Pancreas (tissue), 10 donors: ENCODE results near the gene ARSK. TPM values are rescaled to one million over a fixed set of nuclear protein-coding genes. Genes with fewer than 3 reads are reported as not detected.
"Not testable (repeated sequence)": the region's sequence is repeated elsewhere in the genome, so short reads cannot be mapped to it uniquely, and the experiment has no call there.

Experiments
- ATAC-seq, 4 donors: fragments of 200-7000 bp; cut with Tn5 transposase; one replicate each; pipeline versions ENCODE4 v1.8.0 to v1.9.1; 2020; ENCODE audit warnings: mild to moderate bottlenecking in 4 of 4, moderate library complexity in 4 of 4
- DNase-seq, 6 donors: peaks; one replicate each; pipeline ENCODE4 v3.0.0-alpha.2; 2020
- FAIRE-seq: peaks from 2 replicates; lab custom pipeline; 2012; peaks lifted over from hg19 to GRCh38; lab: Jason Lieb, UNC
- H3K27ac ChIP-seq, 4 donors: fragments of 200-600 bp; sonication (generic); 1 replicate in 3 of 4; 2 replicates in 1 of 4; pipeline versions ENCODE4 v1.5.0 to v1.8.0; 2020
- H3K27me3 ChIP-seq, 4 donors: fragments of 200-600 bp; one replicate each; pipeline ENCODE4 v1.8.0; 2021
- H3K36me3 ChIP-seq, 3 donors: fragments of 200-600 bp; sonication (generic) in 1 of 3; one replicate each; pipeline versions ENCODE4 v1.5.0 to v1.8.0; 2020 to 2021
- H3K4me1 ChIP-seq, 3 donors: fragments of 200-600 bp; one replicate each; pipeline ENCODE4 v1.8.0; 2021
- H3K4me3 ChIP-seq, 4 donors: fragments of 200-600 bp; sonication (generic) in 2 of 4; one replicate each; pipeline versions ENCODE4 v1.5.0 to v1.8.0; 2020 to 2021
- H3K9me3 ChIP-seq, 4 donors: fragments of 200-600 bp; one replicate each; pipeline ENCODE4 v1.8.0; 2021
- WGBS, 2 donors: extraction: QIAGEN DNeasy Blood & Tissue Kit; methylation state at CpG; one replicate each; pipeline ENCODE4 v1.1.7; 2013; 5-methylcytosine and 5-hydroxymethylcytosine counted together
- intact Hi-C, 3 donors: fragments of 100-400 bp; cut with DNase I; formaldehyde crosslinking; loops; one replicate each; pipeline versions ENCODE4 v1.11.1 to v1.14.2; 2022
- polyA plus RNA-seq, 2 donors: library from polyadenylated mRNA; stranded (reverse); fragments of 200-250 nt; gene quantifications; one replicate each; pipeline ENCODE4 v1.2.3, GENCODE V29; 2013
- total RNA-seq, 6 donors: library from RNA; stranded (reverse); fragmentation: NEBNext Ultra II Directional in 4 of 6; extraction: Animal tissue kit (Norgen Biotek cat#: 25700) in 4 of 6; gene quantifications; one replicate each; pipeline versions ENCODE4 v1.2.1 to v1.2.4, GENCODE V29; 2021 to 2023
- TF ChIP-seq, protein P1 (sequence below), 4 donors: fragments of 200-600 bp; sonication (generic) in 3 of 4; IDR thresholded peaks; one replicate each; pipeline versions ENCODE4 v1.5.0 to v1.8.0; 2021; ENCODE audit warnings: antibody characterized with exemption in 4 of 4
- donor health status: healthy with polysubstance abuse.
- donor health status: DM: no; HTN: no; CAD: no; lungs with moderate emphysema.
- donor health status: DM: no; HTN: no; CAD: no.
- donor health status: control.
- donor health status: control.
- donor health status: Bipolar disorder and iron deficiency.
- donor health status: DM: yes; HTN: yes; CAD: no.
- donor health status: DM: no; HTN: no; CAD: no.
- donor health status: DM: no; HTN: no; CAD: no.
- donor health status: DM: yes; HTN: yes; CAD: no.

The ARSK gene
- total and polyA plus RNA-seq, 8 donors: 1.3 to 3.9 (median 3.2) TPM

GRCh38 chr5:95630394-95630917 lies 75.6 kb downstream of the ARSK start:
- H3K27ac ChIP-seq: no peak overlapping the region
- intact Hi-C loops: no loop called here
- H3K4me1 ChIP-seq: peaks cover 0 to 16% (median 0%) of the 10 kb centered on the region in 3 donors
- WGBS, 2 donors: 92 to 98% methylated on average over 5 of the region's 5 CpGs
- DNase-seq (no peak), FAIRE-seq (no peak), ATAC-seq (no peak)
- H3K27me3 ChIP-seq: no peaks in the 10 kb centered on the region
- H3K4me3 ChIP-seq: no peak overlapping the region
- H3K36me3 ChIP-seq: no peaks in the 10 kb centered on the region
- H3K9me3 ChIP-seq: no peaks in the 10 kb centered on the region
- TF ChIP-seq, protein P1, sequence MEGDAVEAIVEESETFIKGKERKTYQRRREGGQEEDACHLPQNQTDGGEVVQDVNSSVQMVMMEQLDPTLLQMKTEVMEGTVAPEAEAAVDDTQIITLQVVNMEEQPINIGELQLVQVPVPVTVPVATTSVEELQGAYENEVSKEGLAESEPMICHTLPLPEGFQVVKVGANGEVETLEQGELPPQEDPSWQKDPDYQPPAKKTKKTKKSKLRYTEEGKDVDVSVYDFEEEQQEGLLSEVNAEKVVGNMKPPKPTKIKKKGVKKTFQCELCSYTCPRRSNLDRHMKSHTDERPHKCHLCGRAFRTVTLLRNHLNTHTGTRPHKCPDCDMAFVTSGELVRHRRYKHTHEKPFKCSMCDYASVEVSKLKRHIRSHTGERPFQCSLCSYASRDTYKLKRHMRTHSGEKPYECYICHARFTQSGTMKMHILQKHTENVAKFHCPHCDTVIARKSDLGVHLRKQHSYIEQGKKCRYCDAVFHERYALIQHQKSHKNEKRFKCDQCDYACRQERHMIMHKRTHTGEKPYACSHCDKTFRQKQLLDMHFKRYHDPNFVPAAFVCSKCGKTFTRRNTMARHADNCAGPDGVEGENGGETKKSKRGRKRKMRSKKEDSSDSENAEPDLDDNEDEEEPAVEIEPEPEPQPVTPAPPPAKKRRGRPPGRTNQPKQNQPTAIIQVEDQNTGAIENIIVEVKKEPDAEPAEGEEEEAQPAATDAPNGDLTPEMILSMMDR (IDR thresholded peaks at IDR 0.05): no peak

- no peaks in the 10 kb centered on the region for H3K36me3 ChIP-seq
- FAIRE-seq (no peak), DNase-seq (no peak), ATAC-seq (peak; percentile 21 to 56 (median 47))
- peaks cover 0 to 16% (median 0%) of the 10 kb centered on the region in 3 donors for H3K4me1 ChIP-seq
- H3K9me3 ChIP-seq: no peaks in the 10 kb centered on the region
- H3K4me3 ChIP-seq: no peak overlapping the region
- TF ChIP-seq, protein P1 (IDR thresholded peaks at IDR 0.05): no peak
- H3K27ac ChIP-seq: no peak overlapping the region
- intact Hi-C loops: no loop called here
- 46 to 49% methylated on average over 2 of the region's 2 CpGs for WGBS, 2 donors
- H3K27me3 ChIP-seq: no peaks in the 10 kb centered on the region
Observed at GRCh38 chr5:95631255-95631958, 76.5 kb downstream of the ARSK start.

DNA sequence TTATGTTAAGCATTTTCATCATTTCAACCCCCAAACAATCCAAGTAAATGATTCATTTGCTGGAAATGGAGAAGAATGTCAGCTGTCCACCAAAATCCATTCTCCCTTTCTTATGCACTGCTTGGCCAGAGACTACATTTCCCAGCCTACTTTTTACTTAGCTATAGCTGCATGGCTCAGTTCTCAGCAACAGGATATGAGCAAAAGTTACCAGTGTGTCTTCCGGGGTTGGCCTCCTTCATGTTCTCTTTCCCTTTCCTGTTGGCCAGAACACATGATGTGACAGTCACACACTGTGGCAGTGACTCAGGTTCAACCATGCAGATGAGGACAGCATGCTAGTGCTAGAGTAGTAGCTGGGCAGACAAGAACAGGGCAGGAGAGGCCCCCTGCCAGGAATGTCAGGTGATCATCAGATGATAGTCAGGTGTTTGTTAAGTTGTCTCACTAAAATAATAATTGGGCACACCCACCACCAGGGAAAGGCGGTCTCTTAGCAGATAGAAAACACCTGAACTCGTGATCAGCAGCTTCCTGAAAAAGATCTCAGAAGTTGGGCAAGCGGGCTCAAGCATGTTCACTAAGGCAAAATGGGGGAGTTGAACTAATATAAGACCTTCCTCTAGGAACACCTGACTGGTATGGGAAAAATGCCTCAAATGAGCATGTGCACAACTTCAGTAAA lies 77.2 kb downstream of the ARSK start:
- Histone ChIP-seq H3K9me3 (no peaks in the 10 kb centered on the region), H3K27me3 (no peaks in the 10 kb centered on the region), H3K27ac (peak overlapping the region in 1 of 4 donors; percentile 23), H3K36me3 (no peaks in the 10 kb centered on the region), H3K4me3 (no peak overlapping the region), H3K4me1 (peaks cover 0 to 16% (median 0%) of the 10 kb centered on the region in 3 donors)
- intact Hi-C loops: no loop called here
- FAIRE-seq (no peak), DNase-seq (peak in 2 of 6 donors; percentile 43 to 74), ATAC-seq (peak; percentile 61 to 88 (median 80))
- 78 to 85% methylated on average over 4 of the region's 4 CpGs for WGBS, 2 donors
- TF ChIP-seq, protein P1 (IDR thresholded peaks at IDR 0.05): no peak

- intact Hi-C loops, H3K36me3 ChIP-seq, DNase-seq, H3K4me3 ChIP-seq, FAIRE-seq, ATAC-seq, H3K27me3 ChIP-seq, H3K9me3 ChIP-seq, H3K27ac ChIP-seq: not testable (repeated sequence)
- WGBS, 2 donors: 95 to 97% methylated on average over 2 of the region's 2 CpGs
- peaks cover 0 to 16% (median 0%) of the 10 kb centered on the region in 3 donors for H3K4me1 ChIP-seq
Observed at GRCh38 chr5:95632942-95633341, 78.0 kb downstream of the ARSK start.

DNA sequence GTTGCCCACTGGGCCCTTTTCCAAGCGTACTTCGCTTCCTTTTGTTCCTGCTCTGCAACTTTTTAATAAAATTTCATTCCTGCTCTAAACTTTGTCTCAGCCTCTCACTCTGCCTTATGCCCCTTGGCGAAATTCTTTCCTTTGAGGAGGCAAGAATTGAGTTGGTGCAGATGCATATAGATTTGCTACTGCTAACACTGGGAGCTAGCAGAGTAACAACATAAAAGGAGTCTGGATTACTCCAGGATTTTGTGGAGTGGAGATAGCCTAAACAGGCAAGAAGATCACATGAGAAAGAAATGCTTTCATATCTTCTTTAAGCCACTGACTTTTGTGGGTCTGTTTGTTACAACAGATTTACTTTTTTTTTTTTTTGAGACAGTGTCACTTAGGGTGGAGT lies 78.8 kb downstream of the ARSK start:
- FAIRE-seq: no peak
- no peak overlapping the region for H3K27ac ChIP-seq
- ATAC-seq: no peak

More for the DNA sequence above, 78.8 kb downstream of the ARSK start:
- no peaks in the 10 kb centered on the region for H3K9me3 ChIP-seq
- no peak overlapping the region for H3K4me3 ChIP-seq
- H3K27me3 ChIP-seq: no peaks in the 10 kb centered on the region
- DNase-seq: no peak
- peaks cover 0 to 16% (median 0%) of the 10 kb centered on the region in 3 donors for H3K4me1 ChIP-seq
- 93 to 98% methylated on average over 3 of the region's 3 CpGs for WGBS, 2 donors
- intact Hi-C loops: no loop called here
- TF ChIP-seq, protein P1 (IDR thresholded peaks at IDR 0.05): no peak
- no peaks in the 10 kb centered on the region for H3K36me3 ChIP-seq
